Measurements from ENCODE around the gene TBC1D22A. TPM values are rescaled to one million over a fixed set of nuclear protein-coding genes. Genes with fewer than 3 reads are reported as not detected.
A peak's percentile ranks its signal among the peaks of the same experiment; 100 is the strongest.

Gene TBC1D22A
- total RNA-seq, 6 donors from 2014 or later, result 27.1 to 48.2 (median 35.3) TPM

- Histone ChIP-seq H3K4me3 (no peak overlapping the region), H3K27me3 (no peaks in the 10 kb centered on the region), H3K4me1 (no peaks in the 10 kb centered on the region), H3K27ac (no peak overlapping the region), H3K9me3 (no peaks in the 10 kb centered on the region), H3K36me3 (peaks cover 0 to 16% (median 4%) of the 10 kb centered on the region in 4 donors)
- ATAC-seq (ENCODE audit: low FRiP score in 2 of 2) (no peak), DNase-seq (peak in 1 of 2 donors; percentile 42)
- 91 to 94% methylated on average over 6 to 8 of the region's 8 CpGs for WGBS, 2 donors
- TF ChIP-seq POLR2AphosphoS5 (IDR thresholded peaks at IDR 0.05) (no peak), POLR2A (IDR thresholded peaks at IDR 0.05) (no peak), EP300 (IDR thresholded peaks at IDR 0.05) (no peak), CTCF (IDR thresholded peaks at IDR 0.05) (no peak)
Observed at GRCh38 chr22:46884365-46884764, 121.9 kb downstream of the TBC1D22A start.

DNA sequence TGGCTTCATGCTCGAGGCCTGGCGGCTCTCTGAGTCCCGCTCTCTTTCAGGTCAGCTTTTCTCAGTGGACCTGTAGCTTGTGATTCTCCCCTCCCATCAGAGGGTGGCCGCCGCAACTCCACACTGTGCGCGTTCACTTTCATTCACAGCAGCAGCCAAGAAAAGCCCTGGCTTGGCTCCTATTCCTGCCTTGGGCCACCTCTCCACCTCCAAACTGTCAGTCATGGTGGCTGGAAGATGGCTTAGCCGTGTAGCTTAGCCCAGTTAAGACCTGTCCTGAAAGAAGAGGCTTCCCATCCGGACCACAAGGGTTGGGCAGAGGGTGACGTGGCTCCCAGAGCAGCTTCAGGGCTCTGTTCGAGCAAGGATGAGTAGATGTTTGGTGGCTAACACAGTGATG lies 125.5 kb downstream of the TBC1D22A start:
- H3K27me3 ChIP-seq, result no peaks in the 10 kb centered on the region
- peaks cover 0 to 31% (median 7%) of the 10 kb centered on the region in 4 donors for H3K36me3 ChIP-seq
- no peaks in the 10 kb centered on the region for H3K9me3 ChIP-seq
- no peaks in the 10 kb centered on the region for H3K4me1 ChIP-seq
- no peak overlapping the region for H3K4me3 ChIP-seq
- DNase-seq (no peak), ATAC-seq (ENCODE audit: low FRiP score in 2 of 2) (no peak)
- 94 to 96% methylated on average over 11 of the region's 11 CpGs for WGBS, 2 donors
- no peak overlapping the region for H3K27ac ChIP-seq
- TF ChIP-seq POLR2A (IDR thresholded peaks at IDR 0.05) (no peak), CTCF (IDR thresholded peaks at IDR 0.05) (no peak), POLR2AphosphoS5 (IDR thresholded peaks at IDR 0.05) (no peak), EP300 (IDR thresholded peaks at IDR 0.05) (no peak)

GRCh38 chr22:46890819-46891218 lies 128.4 kb downstream of the TBC1D22A start:
- H3K27ac ChIP-seq, result no peak overlapping the region
- 95 to 96% methylated on average over 10 of the region's 10 CpGs for WGBS, 2 donors
- no peak for DNase-seq
- TF ChIP-seq CTCF (IDR thresholded peaks at IDR 0.05), result no peak
- no peak for TF ChIP-seq EP300 (IDR thresholded peaks at IDR 0.05)
- no peak for TF ChIP-seq POLR2AphosphoS5 (IDR thresholded peaks at IDR 0.05)
- TF ChIP-seq POLR2A (IDR thresholded peaks at IDR 0.05), result no peak
- no peak for ATAC-seq (ENCODE audit: low FRiP score in 2 of 2)
- H3K9me3 ChIP-seq, result no peaks in the 10 kb centered on the region
- H3K4me1 ChIP-seq, result peaks cover 4 to 19% (median 13%) of the 10 kb centered on the region in 4 donors
- no peak overlapping the region for H3K4me3 ChIP-seq
- H3K27me3 ChIP-seq, result no peaks in the 10 kb centered on the region
- peaks cover 0 to 39% (median 7%) of the 10 kb centered on the region in 4 donors for H3K36me3 ChIP-seq

GRCh38 chr22:46891382-46891951 lies 129.0 kb downstream of the TBC1D22A start:
- H3K4me3 ChIP-seq, result no peak overlapping the region
- H3K27me3 ChIP-seq, result no peaks in the 10 kb centered on the region
- no peak overlapping the region for H3K27ac ChIP-seq
- ATAC-seq (ENCODE audit: low FRiP score in 2 of 2), result no peak
- no peaks in the 10 kb centered on the region for H3K9me3 ChIP-seq
- peaks cover 0 to 39% (median 7%) of the 10 kb centered on the region in 4 donors for H3K36me3 ChIP-seq
- TF ChIP-seq POLR2A (IDR thresholded peaks at IDR 0.05) (no peak), POLR2AphosphoS5 (IDR thresholded peaks at IDR 0.05) (no peak), EP300 (IDR thresholded peaks at IDR 0.05) (no peak), CTCF (IDR thresholded peaks at IDR 0.05) (no peak)
- WGBS, 2 donors, result 95 to 99% methylated on average over 5 of the region's 5 CpGs
- DNase-seq, result no peak
- peaks cover 4 to 24% (median 15%) of the 10 kb centered on the region in 4 donors for H3K4me1 ChIP-seq

GRCh38 chr22:46892866-46893265 lies 130.4 kb downstream of the TBC1D22A start:
- Histone ChIP-seq H3K4me3 (no peak overlapping the region), H3K27me3 (no peaks in the 10 kb centered on the region), H3K4me1 (peaks cover 4 to 31% (median 15%) of the 10 kb centered on the region in 4 donors), H3K36me3 (peaks cover 0 to 38% (median 7%) of the 10 kb centered on the region in 4 donors), H3K9me3 (no peaks in the 10 kb centered on the region), H3K27ac (no peak overlapping the region)
- ATAC-seq (ENCODE audit: low FRiP score in 2 of 2), result no peak
- no peak for DNase-seq
- TF ChIP-seq POLR2AphosphoS5 (IDR thresholded peaks at IDR 0.05) (no peak), POLR2A (IDR thresholded peaks at IDR 0.05) (no peak), EP300 (IDR thresholded peaks at IDR 0.05) (no peak), CTCF (IDR thresholded peaks at IDR 0.05) (no peak)
- 90 to 94% methylated on average over 15 of the region's 15 CpGs for WGBS, 2 donors

Data from upper lobe of left lung (tissue), 6 donors.